ENCODE measurements around the gene CARS2.

The CARS2 gene

GRCh38 chr13:110689711-110690110, 16.2 kb downstream of the CARS2 start:
- Histone ChIP-seq H3K36me3 (ENCODE audit: control insufficient read depth, insufficient read depth, low read length) (peaks cover 7% of the 10 kb centered on the region), H3K27me3 (ENCODE audit: control insufficient read depth, insufficient read depth, low read length) (no peaks in the 10 kb centered on the region), H3K4me3 (ENCODE audit: low read depth, low read length) (no peak overlapping the region), H3K4me1 (ENCODE audit: control insufficient read depth, insufficient read depth, low read length) (no peaks in the 10 kb centered on the region), H3K9ac (ENCODE audit: low read depth, low read length) (no peak overlapping the region), H3K9me3 (ENCODE audit: control insufficient read depth, insufficient read depth, low read length) (no peaks in the 10 kb centered on the region)

DNA sequence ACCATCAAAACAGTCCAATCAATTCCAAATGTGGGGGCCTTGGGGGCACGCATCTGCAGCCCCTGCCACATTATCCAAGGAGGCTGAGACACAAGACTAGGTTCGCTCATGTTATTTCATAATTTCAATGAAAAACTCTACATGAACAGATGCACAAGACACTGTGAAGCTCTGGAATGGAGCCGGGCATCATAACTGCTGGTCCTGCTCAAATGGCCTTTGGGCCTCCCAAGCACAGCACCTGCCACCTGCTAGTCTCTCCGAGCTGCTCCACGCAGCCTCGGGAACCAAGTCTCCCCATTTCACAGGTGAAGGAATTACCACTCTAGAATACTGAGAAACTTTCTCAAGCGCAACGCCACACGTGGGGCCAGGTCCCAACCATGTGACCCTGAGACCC, 16.9 kb downstream of the CARS2 start:
- H3K36me3 ChIP-seq (ENCODE audit: control insufficient read depth, insufficient read depth, low read length) = peaks cover 9% of the 10 kb centered on the region
- H3K4me3 ChIP-seq (ENCODE audit: low read depth, low read length) = no peak overlapping the region
- no peaks in the 10 kb centered on the region for H3K27me3 ChIP-seq (ENCODE audit: control insufficient read depth, insufficient read depth, low read length)
- no peaks in the 10 kb centered on the region for H3K4me1 ChIP-seq (ENCODE audit: control insufficient read depth, insufficient read depth, low read length)
- H3K9me3 ChIP-seq (ENCODE audit: control insufficient read depth, insufficient read depth, low read length) = no peaks in the 10 kb centered on the region
- H3K9ac ChIP-seq (ENCODE audit: low read depth, low read length) = no peak overlapping the region

DNA sequence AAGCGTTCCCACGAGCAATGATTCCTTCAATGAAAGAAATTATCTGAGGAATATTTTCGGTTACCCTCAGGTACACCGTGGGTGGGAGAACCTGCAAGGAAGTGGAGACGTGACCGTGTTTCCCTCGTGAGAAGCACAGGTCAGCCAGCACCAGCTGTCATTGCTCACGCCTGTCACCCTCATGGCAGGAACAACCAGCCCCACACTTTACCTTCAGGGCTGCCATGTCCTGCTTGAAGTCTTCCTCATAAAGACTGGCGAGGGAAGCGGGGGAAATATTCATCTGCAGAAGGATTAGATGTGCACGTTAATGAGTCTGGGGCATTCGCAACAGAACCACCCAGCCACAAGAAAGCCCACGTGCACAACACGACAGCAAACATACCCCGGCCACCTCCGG, 18.2 kb downstream of the CARS2 start:
- Histone ChIP-seq H3K9me3 (ENCODE audit: control insufficient read depth, insufficient read depth, low read length) (no peaks in the 10 kb centered on the region), H3K36me3 (ENCODE audit: control insufficient read depth, insufficient read depth, low read length) (peaks cover 11% of the 10 kb centered on the region), H3K9ac (ENCODE audit: low read depth, low read length) (no peak overlapping the region), H3K27me3 (ENCODE audit: control insufficient read depth, insufficient read depth, low read length) (no peaks in the 10 kb centered on the region), H3K4me1 (ENCODE audit: control insufficient read depth, insufficient read depth, low read length) (no peaks in the 10 kb centered on the region), H3K4me3 (ENCODE audit: low read depth, low read length) (no peak overlapping the region)

GRCh38 chr13:110685305-110686020, 20.5 kb downstream of the CARS2 start:
- Histone ChIP-seq H3K9ac (ENCODE audit: low read depth, low read length) (no peak overlapping the region), H3K27me3 (ENCODE audit: control insufficient read depth, insufficient read depth, low read length) (no peaks in the 10 kb centered on the region), H3K36me3 (ENCODE audit: control insufficient read depth, insufficient read depth, low read length) (peaks cover 15% of the 10 kb centered on the region), H3K4me3 (ENCODE audit: low read depth, low read length) (no peak overlapping the region), H3K4me1 (ENCODE audit: control insufficient read depth, insufficient read depth, low read length) (no peaks in the 10 kb centered on the region), H3K9me3 (ENCODE audit: control insufficient read depth, insufficient read depth, low read length) (no peaks in the 10 kb centered on the region)

DNA sequence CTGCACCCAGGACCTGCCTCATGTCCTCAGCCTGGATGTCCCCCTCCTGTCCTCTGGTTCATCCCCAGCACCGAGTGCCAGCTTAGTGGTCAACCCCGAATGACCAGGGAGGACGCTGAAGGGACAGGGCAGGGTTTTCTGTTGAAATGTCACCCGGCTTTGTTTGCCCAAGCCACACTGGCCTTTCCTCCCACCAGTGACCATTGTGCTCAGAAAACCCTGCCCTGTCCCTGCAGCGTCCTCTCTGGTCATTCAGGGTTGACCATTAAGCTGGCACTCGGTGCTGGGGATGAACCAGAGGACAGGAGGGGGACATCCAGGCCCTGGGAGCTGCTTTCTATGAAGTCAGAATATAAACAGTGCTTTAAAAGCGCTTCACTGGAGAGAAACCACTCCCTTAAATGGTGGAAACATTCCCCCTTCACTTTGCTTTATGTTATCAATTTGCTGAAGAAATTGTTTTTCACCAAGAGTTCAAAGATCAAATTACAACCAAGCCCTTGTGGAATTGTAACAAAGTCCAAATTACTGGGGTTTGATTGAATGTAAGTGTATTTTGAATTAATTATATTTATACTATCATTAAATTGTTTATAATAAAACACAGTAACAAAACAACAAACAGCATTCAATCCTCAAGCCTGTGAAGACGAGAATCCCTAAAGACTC, 21.4 kb downstream of the CARS2 start:
- Histone ChIP-seq H3K4me3 (ENCODE audit: low read depth, low read length) (no peak overlapping the region), H3K4me1 (ENCODE audit: control insufficient read depth, insufficient read depth, low read length) (no peaks in the 10 kb centered on the region), H3K36me3 (ENCODE audit: control insufficient read depth, insufficient read depth, low read length) (peaks cover 13% of the 10 kb centered on the region), H3K9me3 (ENCODE audit: control insufficient read depth, insufficient read depth, low read length) (no peaks in the 10 kb centered on the region), H3K27me3 (ENCODE audit: control insufficient read depth, insufficient read depth, low read length) (no peaks in the 10 kb centered on the region), H3K9ac (ENCODE audit: low read depth, low read length) (no peak overlapping the region)

DNA sequence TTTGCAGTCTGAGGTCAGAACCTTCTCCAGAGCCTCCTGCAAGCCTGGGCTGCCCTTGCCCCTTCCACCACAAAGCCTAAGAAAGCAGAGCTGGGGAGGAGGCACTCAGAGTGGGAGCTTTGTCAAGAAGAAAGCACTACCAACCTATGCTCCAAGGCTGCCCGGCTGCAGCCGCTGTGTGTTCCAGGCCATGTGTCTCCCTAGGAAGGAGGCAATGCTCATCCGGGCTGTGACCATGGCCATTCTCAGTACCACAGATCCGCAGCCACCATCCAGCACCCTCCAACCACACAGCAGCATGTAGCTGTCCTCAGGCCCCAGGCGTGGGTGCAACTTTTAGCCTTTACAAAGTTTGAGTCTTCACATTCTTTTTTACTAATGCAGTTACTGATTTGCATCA, 22.0 kb downstream of the CARS2 start:
- H3K9me3 ChIP-seq (ENCODE audit: control insufficient read depth, insufficient read depth, low read length) = no peaks in the 10 kb centered on the region
- no peak overlapping the region for H3K9ac ChIP-seq (ENCODE audit: low read depth, low read length)
- no peak overlapping the region for H3K4me3 ChIP-seq (ENCODE audit: low read depth, low read length)
- H3K36me3 ChIP-seq (ENCODE audit: control insufficient read depth, insufficient read depth, low read length) = peaks cover 13% of the 10 kb centered on the region
- no peaks in the 10 kb centered on the region for H3K4me1 ChIP-seq (ENCODE audit: control insufficient read depth, insufficient read depth, low read length)
- no peaks in the 10 kb centered on the region for H3K27me3 ChIP-seq (ENCODE audit: control insufficient read depth, insufficient read depth, low read length)

- H3K27me3 ChIP-seq (ENCODE audit: control insufficient read depth, insufficient read depth, low read length) = no peaks in the 10 kb centered on the region
- H3K36me3 ChIP-seq (ENCODE audit: control insufficient read depth, insufficient read depth, low read length) = peaks cover 14% of the 10 kb centered on the region
- no peaks in the 10 kb centered on the region for H3K9me3 ChIP-seq (ENCODE audit: control insufficient read depth, insufficient read depth, low read length)
- H3K4me3 ChIP-seq (ENCODE audit: low read depth, low read length) = no peak overlapping the region
- no peak overlapping the region for H3K9ac ChIP-seq (ENCODE audit: low read depth, low read length)
- no peaks in the 10 kb centered on the region for H3K4me1 ChIP-seq (ENCODE audit: control insufficient read depth, insufficient read depth, low read length)
Measured at GRCh38 chr13:110683203-110683883, 22.6 kb downstream of the CARS2 start.

DNA sequence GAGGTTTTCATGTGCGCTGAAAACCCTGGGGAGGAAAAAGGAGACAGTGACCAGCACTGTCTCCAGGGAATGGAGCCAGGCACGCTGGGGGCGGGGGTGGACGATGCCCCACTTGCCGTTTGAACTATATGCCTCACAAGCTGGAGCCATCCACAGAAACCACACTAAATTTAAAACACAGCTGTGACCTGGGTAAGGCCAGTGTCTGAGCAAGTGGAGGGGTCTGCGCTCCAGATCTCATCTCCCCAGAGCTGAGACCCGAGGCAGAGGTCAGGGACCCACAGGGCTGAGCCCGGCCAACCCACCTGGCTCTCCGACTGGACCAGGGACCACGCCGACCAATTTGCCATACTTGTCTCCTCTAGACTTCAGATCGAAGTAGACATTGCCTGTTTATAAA, 23.2 kb downstream of the CARS2 start:
- Histone ChIP-seq H3K4me1 (ENCODE audit: control insufficient read depth, insufficient read depth, low read length) (no peaks in the 10 kb centered on the region), H3K4me3 (ENCODE audit: low read depth, low read length) (no peak overlapping the region), H3K9me3 (ENCODE audit: control insufficient read depth, insufficient read depth, low read length) (no peaks in the 10 kb centered on the region), H3K36me3 (ENCODE audit: control insufficient read depth, insufficient read depth, low read length) (peaks cover 18% of the 10 kb centered on the region), H3K27me3 (ENCODE audit: control insufficient read depth, insufficient read depth, low read length) (no peaks in the 10 kb centered on the region), H3K9ac (ENCODE audit: low read depth, low read length) (no peak overlapping the region)

DNA sequence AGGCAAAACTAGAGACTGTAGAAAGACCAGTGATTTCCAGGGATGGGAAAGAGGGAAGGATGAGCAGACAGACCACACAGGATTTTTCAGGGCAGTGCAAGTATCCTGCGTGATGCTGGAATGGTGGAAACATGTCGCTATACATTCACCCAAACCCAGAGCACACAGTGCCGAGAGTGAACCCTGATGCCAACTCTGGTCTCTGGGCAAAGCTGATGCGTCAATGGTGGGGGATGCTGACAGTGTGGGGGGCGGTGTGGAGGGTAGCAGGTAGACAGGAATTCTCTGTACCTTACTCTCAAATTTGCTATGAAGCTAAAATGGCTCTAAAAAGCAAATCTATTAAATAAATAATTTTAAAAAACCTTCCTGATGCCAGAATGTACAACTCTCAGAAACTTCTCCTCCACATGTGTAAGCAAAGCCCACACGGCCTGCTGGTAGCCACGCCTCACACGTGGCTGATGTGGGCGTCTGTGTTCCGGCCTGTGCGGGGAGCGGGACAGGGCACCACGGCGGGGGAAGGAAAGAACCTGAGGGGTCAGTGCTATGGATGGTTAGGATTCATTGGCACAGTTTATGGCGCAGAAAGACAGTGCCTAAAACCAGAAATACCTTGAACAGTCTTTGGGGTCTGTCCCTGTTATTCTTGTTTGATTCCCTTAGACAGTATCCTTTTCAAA, 23.9 kb downstream of the CARS2 start:
- no peaks in the 10 kb centered on the region for H3K4me1 ChIP-seq (ENCODE audit: control insufficient read depth, insufficient read depth, low read length)
- no peaks in the 10 kb centered on the region for H3K27me3 ChIP-seq (ENCODE audit: control insufficient read depth, insufficient read depth, low read length)
- H3K9me3 ChIP-seq (ENCODE audit: control insufficient read depth, insufficient read depth, low read length) = no peaks in the 10 kb centered on the region
- H3K36me3 ChIP-seq (ENCODE audit: control insufficient read depth, insufficient read depth, low read length) = peaks cover 18% of the 10 kb centered on the region
- no peak overlapping the region for H3K4me3 ChIP-seq (ENCODE audit: low read depth, low read length)
- no peak overlapping the region for H3K9ac ChIP-seq (ENCODE audit: low read depth, low read length)

DNA sequence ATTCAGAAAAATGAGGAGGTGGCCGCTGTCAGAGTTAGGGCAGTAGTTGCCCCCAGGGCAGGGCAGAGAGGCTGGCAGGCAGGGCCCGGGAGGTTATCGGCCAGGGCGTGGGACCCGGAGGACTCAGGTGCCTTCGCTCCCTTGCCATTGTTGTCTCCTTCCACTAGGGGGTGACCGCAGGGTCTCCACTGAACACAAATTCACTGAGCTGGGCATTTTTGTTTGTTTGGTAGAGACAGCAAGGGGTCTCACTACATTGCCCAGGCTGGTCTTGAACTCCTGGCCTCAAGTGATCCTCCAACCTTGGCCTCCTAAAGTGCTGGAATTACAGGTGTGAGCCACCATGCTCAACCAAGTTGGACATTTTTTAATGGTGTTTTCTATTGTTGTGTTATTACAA, 25.1 kb downstream of the CARS2 start:
- Histone ChIP-seq H3K9me3 (ENCODE audit: control insufficient read depth, insufficient read depth, low read length) (no peaks in the 10 kb centered on the region), H3K36me3 (ENCODE audit: control insufficient read depth, insufficient read depth, low read length) (peaks cover 27% of the 10 kb centered on the region), H3K4me1 (ENCODE audit: control insufficient read depth, insufficient read depth, low read length) (no peaks in the 10 kb centered on the region), H3K4me3 (ENCODE audit: low read depth, low read length) (no peak overlapping the region), H3K9ac (ENCODE audit: low read depth, low read length) (no peak overlapping the region), H3K27me3 (ENCODE audit: control insufficient read depth, insufficient read depth, low read length) (no peaks in the 10 kb centered on the region)

DNA sequence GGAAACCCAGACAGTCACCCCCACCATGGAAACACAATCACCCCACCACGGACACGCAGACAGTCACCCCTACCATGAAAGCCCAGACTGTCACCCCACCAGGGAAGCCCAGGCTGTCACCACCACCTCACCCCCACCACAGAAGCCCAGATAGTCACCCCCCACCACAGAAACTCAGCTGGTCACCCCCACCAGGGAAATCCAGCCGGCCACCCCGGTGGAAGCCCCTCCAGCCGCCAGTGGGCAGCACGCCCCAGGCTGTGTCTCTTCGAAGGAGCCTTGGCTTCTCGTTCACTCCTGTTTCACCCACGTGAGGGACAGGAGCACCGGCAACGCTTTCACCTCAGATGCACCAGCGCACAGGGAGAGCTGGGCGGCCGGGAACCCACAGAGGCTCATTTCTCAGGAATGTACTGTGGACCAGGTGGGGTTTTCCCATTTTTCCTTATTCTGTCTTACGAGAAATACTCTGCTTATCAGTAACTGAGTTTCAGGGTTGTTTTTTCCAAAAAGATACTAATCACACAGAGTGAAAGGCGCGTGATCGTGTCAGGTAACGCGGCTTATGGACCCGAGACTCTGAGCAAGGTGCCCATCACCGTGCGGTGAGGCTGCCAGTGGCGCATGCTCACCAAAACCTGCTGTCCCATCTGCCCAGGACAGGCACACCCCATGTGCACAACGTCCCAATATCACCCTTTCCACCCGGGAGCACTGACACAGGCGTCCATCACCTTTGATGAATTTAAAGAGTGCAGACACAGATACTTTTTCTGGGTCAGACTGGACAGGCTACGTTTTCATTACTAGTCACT, 28.0 kb downstream of the CARS2 start:
- H3K4me3 ChIP-seq (ENCODE audit: low read depth, low read length) = no peak overlapping the region
- H3K4me1 ChIP-seq (ENCODE audit: control insufficient read depth, insufficient read depth, low read length) = no peaks in the 10 kb centered on the region
- no peaks in the 10 kb centered on the region for H3K27me3 ChIP-seq (ENCODE audit: control insufficient read depth, insufficient read depth, low read length)
- no peak overlapping the region for H3K9ac ChIP-seq (ENCODE audit: low read depth, low read length)
- no peaks in the 10 kb centered on the region for H3K9me3 ChIP-seq (ENCODE audit: control insufficient read depth, insufficient read depth, low read length)
- peaks cover 24% of the 10 kb centered on the region for H3K36me3 ChIP-seq (ENCODE audit: control insufficient read depth, insufficient read depth, low read length)
